ENCODE data around the gene SCARB1. TPM values are rescaled to one million over a fixed set of nuclear protein-coding genes. Genes with fewer than 3 reads are reported as not detected.

The SCARB1 gene
- total RNA-seq, 1 donor from 2014 or later = 7.1 TPM

DNA sequence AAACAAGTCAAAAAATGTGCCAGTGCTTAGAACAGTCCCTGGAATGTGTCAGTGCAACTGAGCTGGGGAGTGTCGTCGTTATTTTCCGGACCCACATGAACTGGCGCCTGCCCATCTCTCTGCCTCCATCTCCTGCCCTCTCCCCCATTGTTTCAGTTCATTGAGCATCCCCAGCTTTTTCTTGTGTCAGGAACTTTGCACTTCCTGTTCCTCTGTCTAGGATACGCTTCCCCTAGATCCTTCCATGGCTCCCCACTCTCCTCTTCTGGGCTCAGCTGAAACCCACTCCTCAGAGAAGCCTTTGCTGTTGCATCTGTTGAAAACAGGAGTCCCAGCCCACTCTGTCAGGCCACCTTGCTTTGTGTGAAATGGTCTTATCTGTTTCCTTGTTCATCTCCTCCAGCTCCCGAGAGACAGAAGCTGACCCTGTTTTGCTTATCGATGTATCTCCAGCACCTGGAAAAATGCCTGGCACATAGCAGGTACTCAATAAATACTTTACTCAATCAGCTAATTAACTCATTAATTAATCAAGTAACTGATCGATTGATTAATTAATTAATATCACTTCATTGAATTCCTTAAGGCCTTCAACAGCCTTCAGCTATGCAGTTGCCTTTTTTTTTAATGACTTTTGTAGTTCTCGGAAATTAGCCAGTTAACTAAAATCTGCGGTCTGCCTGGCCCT is 2.7 kb upstream of the SCARB1 start:
- intact Hi-C loops (cut with micrococcal nuclease) = no loop called here

DNA sequence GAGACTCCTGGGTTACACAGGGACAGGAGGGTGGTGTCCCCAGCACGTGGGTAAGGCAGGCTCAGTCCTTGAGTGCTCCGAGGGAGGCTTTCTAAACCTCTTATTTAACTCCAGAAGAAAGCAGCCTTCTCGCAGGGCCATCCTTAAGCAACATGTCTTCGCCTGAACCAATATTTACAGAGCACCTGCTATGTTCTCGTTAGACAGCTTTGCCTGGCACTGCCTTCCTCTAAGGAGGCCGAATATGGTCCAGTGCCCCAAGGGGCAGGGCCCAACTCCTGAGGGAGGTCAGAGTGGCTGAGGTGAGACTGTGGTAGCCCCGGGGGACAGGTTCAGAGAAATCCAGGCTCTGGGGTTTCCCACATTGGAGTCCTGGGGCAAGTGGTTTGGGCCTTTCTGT is 2.1 kb upstream of the SCARB1 start:
- intact Hi-C loops (cut with micrococcal nuclease) = no loop called here

- intact Hi-C loops (cut with micrococcal nuclease) = loop anchor here (1.0 to 5.0 kb wide), 5 partner anchors 34 to 1152 kb away; partner anchors contain the start of genes ATP6V0A2 and BRI3BP
These were observed 675 bp upstream of the SCARB1 start for GRCh38 chr12:124864326-124864752.

DNA sequence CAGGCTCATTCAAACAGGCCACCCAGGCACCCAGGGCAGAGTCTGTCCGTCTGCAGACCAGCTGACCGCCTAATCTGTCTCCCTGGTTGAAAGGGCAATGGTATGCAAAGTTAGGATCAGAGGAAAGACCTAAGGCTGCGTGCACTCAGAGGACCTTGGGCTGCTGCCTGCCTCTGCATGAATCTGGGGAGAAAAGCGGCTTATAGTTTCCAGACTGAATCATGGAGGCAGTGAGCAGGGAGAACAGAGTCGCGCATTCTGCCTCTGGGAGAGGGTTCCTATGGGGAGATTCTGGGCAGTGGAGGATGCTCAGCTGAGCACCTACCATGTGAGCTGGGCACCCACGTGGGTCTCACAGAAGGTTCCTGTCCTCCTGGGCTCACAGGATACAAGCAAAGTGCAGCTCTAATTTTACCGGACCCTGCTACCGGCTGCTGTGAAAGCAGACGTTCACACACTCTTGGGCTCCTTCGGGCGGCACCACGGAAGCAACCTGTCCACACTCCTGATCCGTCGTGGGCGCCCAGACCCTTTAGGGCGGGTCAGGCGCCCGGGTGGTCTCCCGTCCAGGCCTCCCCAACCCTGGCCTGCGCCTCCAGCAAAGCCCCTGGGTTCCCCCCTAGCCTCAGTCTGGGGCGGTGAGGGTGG is 772 bp downstream of the SCARB1 start:
- intact Hi-C loops (cut with micrococcal nuclease) = loop anchor here (1.0 to 5.0 kb wide), 8 partner anchors 44 to 1151 kb away; partner anchors contain the start of genes AACS, ATP6V0A2, DHX37 and NCOR2

GRCh38 chr12:124861898-124862676 is 1.6 kb downstream of the SCARB1 start:
- intact Hi-C loops (cut with micrococcal nuclease) = loop anchor here (1.0 to 5.0 kb wide), 6 partner anchors 45 to 1150 kb away; partner anchors contain the start of genes ATP6V0A2 and NCOR2

DNA sequence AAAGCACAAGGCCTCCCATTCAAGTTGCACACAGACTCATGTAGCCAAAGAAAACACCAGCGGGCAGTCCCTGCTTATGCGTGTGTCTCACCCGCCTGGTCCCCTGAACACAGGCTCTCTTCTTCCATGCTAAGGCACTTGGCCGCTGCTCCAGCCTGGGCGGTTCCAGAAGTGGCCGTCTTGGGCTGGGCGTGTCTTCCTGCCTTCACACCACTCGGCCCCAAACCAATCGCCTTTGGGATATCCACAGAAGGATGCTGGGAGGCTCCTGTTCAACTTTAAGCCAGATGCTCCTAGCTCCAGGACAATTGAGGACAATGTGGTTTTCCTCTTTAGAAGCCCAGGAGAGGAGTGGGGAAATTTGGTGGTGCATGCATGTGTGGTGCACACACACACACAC is 2.2 kb downstream of the SCARB1 start:
- intact Hi-C loops (cut with micrococcal nuclease) = loop anchor here (5.0 kb wide), 2 partner anchors 186 to 1149 kb away; partner anchors contain the start of gene ATP6V0A2

DNA sequence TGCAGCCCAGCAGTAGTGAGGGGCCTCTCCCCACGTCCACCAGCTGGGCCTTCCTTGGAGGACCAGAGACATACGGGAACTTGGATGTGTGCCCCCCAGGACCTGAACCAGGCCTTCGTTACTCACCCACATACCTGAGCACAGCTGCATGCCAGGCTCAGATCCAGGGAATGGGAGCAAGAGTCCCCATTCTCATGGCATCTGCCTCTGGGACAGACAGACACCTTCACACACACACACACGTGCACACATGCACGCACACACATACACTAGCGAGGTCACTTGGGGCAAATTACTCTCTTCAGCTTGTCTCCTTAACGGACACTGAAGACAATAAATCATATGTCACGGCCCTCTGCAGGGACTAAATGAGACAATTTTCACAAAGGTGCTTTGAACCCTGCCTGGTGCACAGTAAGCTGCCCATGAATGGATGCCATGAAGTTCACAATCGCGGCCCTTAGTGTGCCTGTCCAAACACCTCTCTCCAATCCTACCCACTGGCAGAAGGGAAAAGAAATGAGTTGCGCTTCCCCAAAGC is 5.7 kb downstream of the SCARB1 start:
- intact Hi-C loops (cut with micrococcal nuclease) = no loop called here

DNA sequence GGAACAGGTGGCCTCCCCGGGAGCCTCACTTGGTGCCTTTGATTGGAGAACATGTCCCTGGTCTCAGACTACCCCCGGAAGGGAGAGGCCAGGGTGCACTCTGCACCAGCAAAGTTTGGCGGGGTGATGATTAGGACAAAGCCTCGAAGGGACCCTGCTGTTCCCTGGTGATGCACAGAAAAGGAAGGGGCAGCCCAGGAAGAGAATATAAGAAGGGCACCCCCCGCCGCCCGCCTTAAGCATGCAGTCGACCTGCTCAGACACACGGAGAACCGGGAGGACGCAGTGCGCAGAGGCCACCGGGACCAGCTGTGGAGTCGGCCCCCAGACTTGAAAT is 6.9 kb downstream of the SCARB1 start:
- intact Hi-C loops (cut with micrococcal nuclease) = no loop called here

DNA sequence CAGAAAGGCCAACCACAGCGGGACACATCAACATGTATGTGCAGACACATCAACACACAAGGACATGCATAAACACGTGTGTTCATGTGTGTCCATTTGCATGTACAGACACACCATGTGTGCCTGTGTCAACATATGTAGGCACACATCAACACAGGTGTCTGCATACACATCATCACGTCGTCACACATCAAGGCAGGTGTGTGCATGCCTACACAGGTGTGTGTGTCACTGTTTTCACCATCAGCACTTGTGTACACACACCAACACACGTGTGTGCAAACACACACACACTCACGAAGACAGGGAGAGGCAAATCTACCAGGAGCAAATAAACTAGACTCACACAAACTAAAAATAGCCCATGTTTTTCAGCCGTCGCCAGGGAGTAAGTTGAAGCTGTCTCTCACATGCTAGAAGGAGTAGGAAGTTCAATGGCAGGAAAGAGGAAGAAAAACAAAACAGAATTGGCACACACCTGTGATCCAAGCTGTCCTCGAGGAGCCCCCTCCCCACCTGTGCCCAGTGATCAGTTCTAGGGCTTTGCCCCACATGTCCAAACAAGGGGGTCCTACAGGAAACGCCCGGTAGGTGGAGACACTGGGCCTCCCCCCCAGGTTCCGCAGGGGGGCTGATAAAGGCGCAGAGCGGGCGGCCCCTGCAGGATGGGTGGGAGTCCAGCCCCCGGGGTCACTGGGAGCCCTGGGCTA is 7.4 kb downstream of the SCARB1 start:
- intact Hi-C loops (cut with micrococcal nuclease) = no loop called here

DNA sequence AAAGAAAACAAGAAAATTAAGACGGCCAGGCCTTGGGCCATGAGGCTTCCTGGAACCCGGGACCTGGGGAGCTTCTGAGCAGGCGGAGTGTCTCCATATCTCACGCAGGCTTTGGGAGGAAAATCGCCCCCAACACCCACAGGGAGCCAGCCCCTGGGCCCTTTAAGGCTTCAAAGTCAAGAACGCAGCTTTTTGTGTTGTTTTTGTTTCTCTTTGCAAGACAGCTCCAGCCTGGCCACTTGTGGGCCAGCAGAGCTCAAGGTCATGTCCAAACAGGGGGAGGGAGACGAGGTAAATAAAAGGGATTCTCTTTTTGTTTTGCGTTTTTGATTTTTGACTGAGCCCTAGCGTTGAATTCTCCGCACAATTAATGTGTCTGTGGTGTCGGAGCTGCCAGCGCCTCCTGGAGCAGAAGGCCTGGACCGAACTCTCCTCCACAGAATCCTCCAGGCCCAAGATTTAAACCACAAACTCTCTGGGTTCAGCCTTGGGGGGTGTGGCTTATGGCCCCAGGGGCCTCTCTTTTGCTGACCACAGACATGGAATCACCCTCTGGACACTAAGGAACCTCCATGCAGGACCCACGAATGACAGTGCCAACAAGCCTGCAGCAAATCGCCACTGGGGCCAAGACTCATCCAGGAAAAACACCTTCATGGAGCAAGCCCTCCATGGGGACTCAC is 8.2 kb downstream of the SCARB1 start:
- intact Hi-C loops (cut with micrococcal nuclease) = no loop called here

DNA sequence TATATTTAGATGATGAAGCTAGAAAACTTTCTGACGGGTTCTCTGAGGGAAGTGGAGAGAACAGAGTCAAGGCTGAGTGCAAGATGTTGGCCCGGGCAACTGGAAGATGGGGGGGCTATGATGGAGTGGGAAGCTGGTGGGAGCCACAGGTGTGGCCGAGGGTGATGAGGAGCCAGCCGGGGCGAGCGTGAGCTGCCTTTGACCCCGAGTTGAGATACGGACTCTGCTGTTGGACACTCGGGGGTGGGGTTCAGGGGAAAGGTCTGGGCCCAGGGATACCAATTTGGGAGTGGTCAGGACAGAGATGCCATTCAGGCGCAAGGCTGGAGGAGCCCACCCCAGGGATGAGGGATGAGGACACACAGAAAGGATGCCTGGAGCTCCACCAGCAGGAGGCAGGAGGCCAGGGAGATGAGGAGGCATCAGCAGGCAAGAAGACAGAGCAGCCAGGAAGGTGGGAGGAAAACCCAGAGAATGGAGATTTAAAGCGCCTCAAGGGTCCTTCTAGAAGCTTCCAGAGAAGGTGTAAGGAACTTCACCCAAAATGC is 9.0 kb downstream of the SCARB1 start:
- intact Hi-C loops (cut with micrococcal nuclease) = no loop called here

DNA sequence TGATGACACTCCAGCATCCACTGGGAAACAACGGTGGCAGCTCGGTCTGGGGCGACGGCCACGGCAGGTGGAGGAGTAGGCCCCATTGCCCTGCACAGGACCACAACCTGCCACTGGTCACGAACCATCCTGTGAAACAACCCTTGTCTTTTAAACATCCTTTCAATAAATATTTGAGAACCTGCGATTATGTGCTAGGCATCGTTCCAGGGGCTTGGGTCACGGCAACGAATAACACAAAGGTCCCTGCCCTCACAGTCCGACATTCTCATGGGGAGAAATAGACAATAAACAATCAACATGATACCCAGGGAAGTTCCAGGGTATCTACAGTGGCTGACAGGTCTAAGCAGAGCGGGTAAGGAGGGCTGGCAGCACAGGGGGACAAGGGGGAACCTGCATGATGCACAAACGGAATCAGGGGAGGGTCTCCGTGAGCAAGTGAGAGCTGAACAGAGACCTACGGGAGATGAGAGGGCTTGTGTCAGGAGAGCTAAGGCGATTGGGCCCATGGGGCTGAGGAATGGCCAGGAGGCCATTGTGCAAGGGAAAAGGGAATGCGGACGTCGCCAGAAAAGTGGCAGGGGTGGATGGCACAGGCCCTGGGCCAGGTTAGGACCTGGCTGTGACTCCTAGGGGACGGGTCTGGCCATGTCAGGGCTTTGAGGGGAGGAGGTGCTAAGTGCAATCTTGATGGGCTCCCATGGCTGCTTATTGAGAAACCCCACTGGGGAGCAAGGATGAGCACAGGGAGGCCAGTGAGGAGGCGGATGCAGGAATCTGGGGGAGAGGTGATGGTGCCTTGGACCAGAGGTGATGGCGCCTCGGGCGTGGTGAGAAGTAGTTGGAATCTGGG is 9.7 kb downstream of the SCARB1 start:
- intact Hi-C loops (cut with micrococcal nuclease) = no loop called here

GRCh38 chr12:124852911-124853427 is 10.7 kb downstream of the SCARB1 start:
- intact Hi-C loops (cut with micrococcal nuclease) = no loop called here

DNA sequence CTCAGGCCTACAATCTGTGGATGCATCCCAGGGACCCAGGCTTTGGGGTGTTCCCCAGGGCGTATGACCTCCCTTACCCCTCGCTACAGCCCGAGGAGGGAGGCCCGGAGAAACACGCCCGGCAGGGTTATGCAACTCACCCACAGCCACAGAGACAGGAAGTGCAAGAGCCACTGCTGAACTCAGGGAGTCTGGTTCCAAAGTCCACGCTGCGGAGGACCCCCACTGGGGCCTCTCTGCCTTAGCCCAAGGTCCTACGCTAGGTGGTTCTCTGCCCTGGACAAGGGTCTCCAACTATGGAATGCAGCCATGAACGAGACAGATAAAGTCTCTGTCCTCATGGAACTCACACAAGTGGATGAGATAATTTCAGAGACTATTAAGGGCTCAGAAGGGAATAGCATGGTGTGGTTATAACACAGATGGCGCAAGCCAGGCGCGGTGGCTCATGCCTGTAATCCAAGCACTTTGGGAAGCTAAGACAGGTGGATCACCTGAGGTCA is 11.3 kb downstream of the SCARB1 start:
- intact Hi-C loops (cut with micrococcal nuclease) = no loop called here

- intact Hi-C loops (cut with micrococcal nuclease) = no loop called here
These were observed 12.3 kb downstream of the SCARB1 start for GRCh38 chr12:124851342-124851741.

GRCh38 chr12:124849382-124849781 is 14.3 kb downstream of the SCARB1 start:
- intact Hi-C loops (cut with micrococcal nuclease) = no loop called here

DNA sequence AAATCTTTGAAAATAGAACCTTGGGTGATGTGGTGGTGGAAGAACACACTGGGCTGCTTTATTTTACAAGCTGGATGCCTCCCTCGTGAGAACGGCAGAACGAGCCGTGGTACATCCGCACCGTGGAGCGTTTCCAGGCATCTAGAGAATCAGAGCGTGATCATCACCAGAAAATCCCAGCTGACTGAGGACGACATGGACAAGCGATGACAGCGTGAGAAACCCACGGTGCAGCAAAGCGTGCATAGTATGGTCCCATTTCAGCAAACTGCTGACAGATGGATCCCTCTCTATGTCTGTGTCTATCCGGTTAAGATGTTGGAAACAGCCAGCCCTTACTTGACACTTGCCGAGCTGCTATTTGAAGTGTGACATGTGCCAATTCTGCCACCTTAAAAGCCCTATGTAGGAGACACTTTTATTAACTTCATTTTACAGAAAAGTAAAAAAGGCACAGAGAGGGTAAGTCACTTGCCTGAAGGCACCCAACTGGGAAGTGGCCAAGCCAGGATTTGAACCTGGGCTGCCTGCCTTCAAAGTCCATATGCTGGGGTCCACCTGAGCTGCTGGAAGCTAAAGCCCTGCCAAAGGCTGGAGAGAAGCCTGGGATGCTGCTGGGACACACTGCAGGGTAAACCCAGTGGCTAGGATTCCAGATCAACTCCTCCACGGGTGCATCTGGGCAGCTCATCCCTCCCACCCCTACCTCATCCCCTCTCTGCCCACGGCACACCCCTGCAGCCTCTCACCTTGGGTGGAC is 14.9 kb downstream of the SCARB1 start:
- intact Hi-C loops (cut with micrococcal nuclease) = no loop called here
